Measurements from ENCODE around the gene PHC3.

GRCh38 chr3:170200987-170201386 lies 19.5 kb upstream of the PHC3 start:
- TF ChIP-seq CTCF (IDR thresholded peaks at IDR 0.05; ENCODE audit: poor library complexity): no peak
- TF ChIP-seq EZH2phosphoT487 (IDR thresholded peaks at IDR 0.05; ENCODE audit: low read depth, severe bottlenecking, unreplicated experiment): no peak
- no peak for TF ChIP-seq EZH2 (IDR thresholded peaks at IDR 0.05; ENCODE audit: borderline replicate concordance)

Measured in hepatocyte (in vitro differentiated cells).